ENCODE data around the gene VAV3.

The VAV3 gene

GRCh38 chr1:107622966-107623365 is 342.0 kb downstream of the VAV3 start:
- DNase-seq, result no peak

- no peak for DNase-seq
Observed at GRCh38 chr1:107622535-107622934, 342.4 kb downstream of the VAV3 start.

GRCh38 chr1:107620753-107621152 is 344.2 kb downstream of the VAV3 start:
- DNase-seq, result no peak

- no peak for DNase-seq
Observed at GRCh38 chr1:107618539-107618938, 346.4 kb downstream of the VAV3 start.

- DNase-seq, result no peak
Observed at GRCh38 chr1:107617921-107618320, 347.1 kb downstream of the VAV3 start.

GRCh38 chr1:107617456-107617855 is 347.5 kb downstream of the VAV3 start:
- no peak for DNase-seq

GRCh38 chr1:107609808-107610207 is 355.2 kb downstream of the VAV3 start:
- DNase-seq, result no peak

- no peak for DNase-seq
Observed at GRCh38 chr1:107604825-107605224, 360.2 kb downstream of the VAV3 start.

GRCh38 chr1:107600607-107601160 is 364.3 kb downstream of the VAV3 start:
- no peak for DNase-seq

- no peak for DNase-seq
Observed at GRCh38 chr1:107599220-107599619, 365.8 kb downstream of the VAV3 start.

GRCh38 chr1:107597290-107597689 is 367.7 kb downstream of the VAV3 start:
- DNase-seq, result no peak

GRCh38 chr1:107594536-107594935 is 370.4 kb downstream of the VAV3 start:
- no peak for DNase-seq

GRCh38 chr1:107593501-107594209 is 371.3 kb downstream of the VAV3 start:
- DNase-seq, result no peak

- no peak for DNase-seq
Observed at GRCh38 chr1:107590900-107591622, 373.9 kb downstream of the VAV3 start.

GRCh38 chr1:107590087-107590486 is 374.9 kb downstream of the VAV3 start:
- no peak for DNase-seq

- DNase-seq, result no peak
Observed at GRCh38 chr1:107588321-107588720, 376.7 kb downstream of the VAV3 start.

GRCh38 chr1:107575226-107575625 is 389.8 kb downstream of the VAV3 start:
- no peak for DNase-seq

GRCh38 chr1:107574044-107574443 is 390.9 kb downstream of the VAV3 start:
- DNase-seq, result no peak

GRCh38 chr1:107572674-107573211 is 392.2 kb downstream of the VAV3 start:
- DNase-seq, result no peak

GRCh38 chr1:107570768-107571167 is 394.2 kb downstream of the VAV3 start:
- no peak for DNase-seq

- no peak for DNase-seq
Observed at GRCh38 chr1:107563441-107563840, 401.5 kb downstream of the VAV3 start.

- no peak for DNase-seq
Observed at GRCh38 chr1:107559881-107560280, 405.1 kb downstream of the VAV3 start.

GRCh38 chr1:107557095-107557494 is 407.9 kb downstream of the VAV3 start:
- DNase-seq, result no peak

- DNase-seq, result no peak
Observed at GRCh38 chr1:107555578-107555977, 409.4 kb downstream of the VAV3 start.

Data from activated gamma-delta T cell (primary cell).